Brain microvascular endothelial cell (primary cell): ENCODE measurements around the gene C17orf50.

Experiments
- DNase-seq: peaks from one replicate; pipeline ENCODE4 v3.0.0-alpha.2; 2020
- H3K27ac ChIP-seq: fragments of 250-450 bp; sonication (Bioruptor Pico); 2 replicates; pipeline ENCODE4 v1.5.1; 2020; ENCODE audit warnings: mild to moderate bottlenecking, moderate library complexity
- H3K27me3 ChIP-seq: fragments of 250-450 bp; sonication (Bioruptor Pico); replicated peaks from 2 replicates; pipeline ENCODE4 v1.5.1; 2020; ENCODE audit warnings: mild to moderate bottlenecking
- H3K36me3 ChIP-seq: fragments of 250-450 bp; sonication (Bioruptor Pico); replicated peaks from 2 replicates; pipeline ENCODE4 v1.5.1; 2020; ENCODE audit warnings: mild to moderate bottlenecking
- H3K4me3 ChIP-seq: 2 replicates; pipeline ENCODE4 v1.5.1; 2011; ENCODE audit warnings: low read depth, mild to moderate bottlenecking, control low read depth, low read length, moderate library complexity
- in situ Hi-C: cut with HindIII; loops from 2 replicates; pipeline ENCODE4 v1.10.0; 2017; ENCODE audit warnings: low sequenced_read_pairs, low pct_ligation_motif_present
- TF ChIP-seq, protein P1 (sequence below): IDR thresholded peaks from 2 replicates; pipeline ENCODE4 v1.5.1; 2011; ENCODE audit warnings: low read depth, mild to moderate bottlenecking, moderate library complexity, low read length, control low read depth, inconsistent platforms; ENCODE audit errors: missing control alignments

C17orf50 gene

DNA sequence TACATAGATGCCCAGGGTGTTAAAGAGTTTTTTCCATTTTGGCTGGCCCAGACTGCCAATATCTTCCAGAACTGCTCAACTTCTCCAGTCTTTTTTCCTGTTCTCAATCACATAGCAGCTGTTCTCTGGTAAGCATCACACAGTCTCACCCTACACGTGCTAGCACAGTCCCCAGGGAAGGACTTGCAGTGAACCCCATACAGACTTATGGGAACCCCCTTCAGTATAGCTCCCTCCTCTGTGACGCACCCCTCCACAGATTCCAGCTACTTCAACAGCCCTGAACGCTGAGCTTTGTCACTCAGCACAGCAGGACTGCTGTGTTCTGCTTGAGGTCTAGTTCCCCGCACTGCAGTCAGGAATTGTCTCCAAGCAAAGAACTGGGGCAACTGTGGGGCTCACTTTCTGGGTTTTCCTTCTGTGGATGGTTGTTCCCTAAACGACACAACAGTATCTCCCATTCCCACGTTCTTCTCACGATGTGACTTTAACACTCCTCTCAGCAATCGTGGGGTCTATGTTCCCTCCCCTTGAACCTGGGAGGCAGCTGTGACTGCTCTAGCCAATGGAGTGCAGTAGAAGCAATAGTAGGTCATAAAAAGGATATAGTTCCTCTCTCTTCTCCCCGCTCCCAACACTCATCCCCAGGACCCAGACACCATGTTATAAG lies 31.1 kb downstream of the C17orf50 start:
- in situ Hi-C loops, result no loop called here
- no peak overlapping the region for H3K27ac ChIP-seq
- no peak overlapping the region for H3K4me3 ChIP-seq
- DNase-seq, result no peak
- no peaks in the 10 kb centered on the region for H3K36me3 ChIP-seq
- TF ChIP-seq, protein P1, sequence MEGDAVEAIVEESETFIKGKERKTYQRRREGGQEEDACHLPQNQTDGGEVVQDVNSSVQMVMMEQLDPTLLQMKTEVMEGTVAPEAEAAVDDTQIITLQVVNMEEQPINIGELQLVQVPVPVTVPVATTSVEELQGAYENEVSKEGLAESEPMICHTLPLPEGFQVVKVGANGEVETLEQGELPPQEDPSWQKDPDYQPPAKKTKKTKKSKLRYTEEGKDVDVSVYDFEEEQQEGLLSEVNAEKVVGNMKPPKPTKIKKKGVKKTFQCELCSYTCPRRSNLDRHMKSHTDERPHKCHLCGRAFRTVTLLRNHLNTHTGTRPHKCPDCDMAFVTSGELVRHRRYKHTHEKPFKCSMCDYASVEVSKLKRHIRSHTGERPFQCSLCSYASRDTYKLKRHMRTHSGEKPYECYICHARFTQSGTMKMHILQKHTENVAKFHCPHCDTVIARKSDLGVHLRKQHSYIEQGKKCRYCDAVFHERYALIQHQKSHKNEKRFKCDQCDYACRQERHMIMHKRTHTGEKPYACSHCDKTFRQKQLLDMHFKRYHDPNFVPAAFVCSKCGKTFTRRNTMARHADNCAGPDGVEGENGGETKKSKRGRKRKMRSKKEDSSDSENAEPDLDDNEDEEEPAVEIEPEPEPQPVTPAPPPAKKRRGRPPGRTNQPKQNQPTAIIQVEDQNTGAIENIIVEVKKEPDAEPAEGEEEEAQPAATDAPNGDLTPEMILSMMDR, result no peak
- H3K27me3 ChIP-seq, result peaks cover 15% of the 10 kb centered on the region

- no peaks in the 10 kb centered on the region for H3K36me3 ChIP-seq
- no peak for DNase-seq
- no peak overlapping the region for H3K27ac ChIP-seq
- no peak overlapping the region for H3K4me3 ChIP-seq
- in situ Hi-C loops, result no loop called here
- peaks cover 16% of the 10 kb centered on the region for H3K27me3 ChIP-seq
- TF ChIP-seq, protein P1, result no peak
Measured at GRCh38 chr17:35793257-35793656, 32.6 kb downstream of the C17orf50 start.

DNA sequence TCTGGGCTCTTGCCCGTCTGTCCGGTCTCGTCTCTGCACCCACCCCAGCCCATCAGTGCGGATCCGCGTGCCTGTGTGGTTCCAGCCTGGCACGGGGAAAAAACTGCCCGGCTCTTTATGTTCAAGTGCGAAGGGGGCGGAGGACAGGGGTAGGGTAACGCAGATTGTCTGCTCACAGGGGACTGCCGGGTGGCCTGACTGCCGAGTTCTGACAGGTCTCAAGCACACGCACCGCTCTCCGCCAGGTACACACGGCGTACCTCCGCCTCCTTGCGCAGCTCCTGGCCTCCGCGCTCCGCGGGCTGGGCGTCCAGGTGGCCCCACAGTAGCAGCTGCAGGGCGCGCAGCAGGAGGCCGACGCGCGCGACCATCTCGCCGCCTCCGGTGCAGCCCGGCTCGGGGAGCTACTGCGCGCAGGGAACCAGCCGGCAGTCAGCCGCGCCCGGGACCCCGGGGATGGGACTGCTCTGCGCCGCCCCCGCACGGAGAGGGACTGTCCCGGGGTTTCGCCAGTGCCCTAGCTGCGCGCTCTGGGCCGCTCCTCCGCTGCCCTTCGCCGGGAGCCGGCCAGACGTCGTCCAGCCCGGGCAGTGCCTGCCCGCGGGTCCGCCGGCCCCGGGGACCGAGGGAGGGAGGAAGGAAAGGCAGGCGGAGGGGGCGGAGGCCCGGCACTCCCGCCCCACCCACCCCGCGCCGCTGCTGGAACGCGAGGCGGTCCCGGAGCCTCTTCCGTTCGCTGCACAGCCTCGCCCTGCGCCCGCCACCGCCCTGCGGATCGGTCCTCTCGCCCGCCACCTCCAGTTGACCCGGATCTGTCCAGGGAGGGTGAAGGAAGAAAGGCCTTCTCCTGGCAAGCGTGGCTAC lies 34.6 kb downstream of the C17orf50 start, which contains the start of gene MMP28:
Gene MMP28, minus strand, starts transcription at position 635 of the 864 bp plus-strand sequence. Its CDS starts 264 bp downstream, at position 371.
- H3K36me3 ChIP-seq, result no peaks in the 10 kb centered on the region
- peaks cover 16% of the 10 kb centered on the region for H3K27me3 ChIP-seq
- peak within 1 kb of the TSS; percentile 51 for H3K4me3 ChIP-seq
- DNase-seq, result no peak
- TF ChIP-seq, protein P1, result no peak
- in situ Hi-C loops, result no loop called here
- H3K27ac ChIP-seq, result no peak within 1 kb of the TSS

DNA sequence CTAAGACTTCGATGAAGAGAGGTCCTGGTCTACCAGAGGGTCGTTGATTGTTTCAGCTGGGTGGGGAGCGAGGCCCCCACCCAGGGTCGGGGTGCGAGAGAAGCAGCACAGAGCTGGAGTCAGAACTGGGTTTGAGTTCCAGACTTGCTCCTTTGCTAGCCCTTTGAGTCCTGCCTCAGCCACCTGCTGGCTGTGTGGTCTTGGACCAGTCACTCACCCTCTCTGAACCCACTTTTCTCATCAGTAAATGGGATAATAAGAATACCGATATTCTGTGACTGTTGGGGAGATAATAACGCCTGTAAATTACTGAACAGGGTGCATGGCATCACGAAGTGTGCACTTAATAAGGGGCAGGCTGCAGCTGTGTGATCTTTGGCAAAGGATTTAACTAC lies 35.2 kb downstream of the C17orf50 start:
- no peak for DNase-seq
- H3K36me3 ChIP-seq, result no peaks in the 10 kb centered on the region
- no peak overlapping the region for H3K27ac ChIP-seq
- TF ChIP-seq, protein P1, result no peak
- H3K27me3 ChIP-seq, result peaks cover 16% of the 10 kb centered on the region
- H3K4me3 ChIP-seq, result peak overlapping the region; percentile 51
- in situ Hi-C loops, result no loop called here

DNA sequence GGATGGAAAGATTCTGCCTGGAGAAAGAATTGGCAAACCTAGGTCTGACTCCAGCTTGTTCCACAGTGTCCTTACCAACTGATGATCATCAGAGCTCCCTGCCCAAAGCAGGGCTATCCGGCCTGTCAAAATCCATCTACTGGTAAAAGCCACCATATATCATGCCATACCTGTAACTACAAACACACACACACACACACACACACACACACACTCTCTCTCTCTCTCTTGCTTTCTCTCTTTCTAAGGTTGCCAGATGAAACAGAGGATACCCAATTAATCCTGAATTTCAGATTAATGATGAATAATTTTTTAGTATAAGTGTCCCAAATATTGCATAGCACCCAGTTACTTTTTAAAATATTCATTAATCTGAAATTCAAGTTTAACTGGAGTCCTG lies 36.3 kb downstream of the C17orf50 start:
- H3K27me3 ChIP-seq, result peaks cover 16% of the 10 kb centered on the region
- TF ChIP-seq, protein P1, result no peak
- in situ Hi-C loops, result no loop called here
- no peak overlapping the region for H3K27ac ChIP-seq
- H3K4me3 ChIP-seq, result no peak overlapping the region
- H3K36me3 ChIP-seq, result no peaks in the 10 kb centered on the region
- no peak for DNase-seq
